ENCODE measurements around the gene CEP55.

GRCh38 chr10:93501650-93502049 lies 5.2 kb downstream of the CEP55 start:
- TF ChIP-seq POLR2A (IDR thresholded peaks at IDR 0.05; ENCODE audit: low read length) (no peak), GATA1 (IDR thresholded peaks at IDR 0.05; ENCODE audit: low read depth, low read length) (no peak)

Data from erythroblast (primary cell).